NCI-H2227 treated with DMSO at 0.1 percent for 48 hours (cell line): ENCODE measurements around the gene FEM1C.

ENCODE experiments used
- DNase-seq: peaks from one replicate; lab custom pipeline; 2025; lab: John Stamatoyannopoulos, UW

Gene FEM1C

GRCh38 chr5:115475788-115476187 lies 68.8 kb downstream of the FEM1C start:
- no peak for DNase-seq

- DNase-seq, result no peak
Observed at GRCh38 chr5:115472271-115473025, 72.1 kb downstream of the FEM1C start.

GRCh38 chr5:115471345-115472063 lies 73.1 kb downstream of the FEM1C start:
- no peak for DNase-seq

- DNase-seq, result no peak
Observed at GRCh38 chr5:115470921-115471320, 73.7 kb downstream of the FEM1C start.
